ENCODE measurements around the gene MMD2.

Gene MMD2

DNA sequence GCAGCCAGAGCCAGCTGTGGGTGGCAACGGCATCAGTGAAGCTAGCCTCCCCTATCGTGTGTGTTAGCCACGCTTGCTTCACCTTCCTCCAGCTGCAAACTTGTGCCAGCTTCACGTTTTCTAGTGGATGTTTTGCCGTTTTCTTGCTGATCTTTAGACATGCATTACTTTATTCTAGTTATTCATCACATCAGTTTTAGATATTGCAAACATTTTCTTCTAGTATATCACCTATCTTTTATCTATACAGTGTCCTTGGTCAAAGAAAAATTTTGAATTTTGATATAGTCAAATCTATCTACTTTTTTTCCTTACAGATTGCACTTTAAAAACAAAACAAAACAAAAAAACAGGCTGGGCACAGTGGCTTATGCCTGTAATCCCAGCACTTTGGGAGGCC, 90.5 kb downstream of the MMD2 start:
- no peaks in the 10 kb centered on the region for H3K36me3 ChIP-seq (ENCODE audit: control insufficient read depth, insufficient read depth, low read length)
- no peaks in the 10 kb centered on the region for H3K9me3 ChIP-seq (ENCODE audit: control insufficient read depth, low read length)
- peaks cover 30% of the 10 kb centered on the region for H3K4me1 ChIP-seq (ENCODE audit: control insufficient read depth, insufficient read depth, low read length, poor library complexity, severe bottlenecking)
- no peak overlapping the region for H3K4me3 ChIP-seq (ENCODE audit: extremely low read depth, insufficient read depth, low read length, poor library complexity, severe bottlenecking)
- no peak overlapping the region for H3K27ac ChIP-seq (ENCODE audit: low read depth, low read length, severe bottlenecking)
- 86 to 100% methylated on average over 4 of the region's 5 CpGs for WGBS, 2 experiments (ENCODE audit: insufficient coverage in 2 of 2)

DNA sequence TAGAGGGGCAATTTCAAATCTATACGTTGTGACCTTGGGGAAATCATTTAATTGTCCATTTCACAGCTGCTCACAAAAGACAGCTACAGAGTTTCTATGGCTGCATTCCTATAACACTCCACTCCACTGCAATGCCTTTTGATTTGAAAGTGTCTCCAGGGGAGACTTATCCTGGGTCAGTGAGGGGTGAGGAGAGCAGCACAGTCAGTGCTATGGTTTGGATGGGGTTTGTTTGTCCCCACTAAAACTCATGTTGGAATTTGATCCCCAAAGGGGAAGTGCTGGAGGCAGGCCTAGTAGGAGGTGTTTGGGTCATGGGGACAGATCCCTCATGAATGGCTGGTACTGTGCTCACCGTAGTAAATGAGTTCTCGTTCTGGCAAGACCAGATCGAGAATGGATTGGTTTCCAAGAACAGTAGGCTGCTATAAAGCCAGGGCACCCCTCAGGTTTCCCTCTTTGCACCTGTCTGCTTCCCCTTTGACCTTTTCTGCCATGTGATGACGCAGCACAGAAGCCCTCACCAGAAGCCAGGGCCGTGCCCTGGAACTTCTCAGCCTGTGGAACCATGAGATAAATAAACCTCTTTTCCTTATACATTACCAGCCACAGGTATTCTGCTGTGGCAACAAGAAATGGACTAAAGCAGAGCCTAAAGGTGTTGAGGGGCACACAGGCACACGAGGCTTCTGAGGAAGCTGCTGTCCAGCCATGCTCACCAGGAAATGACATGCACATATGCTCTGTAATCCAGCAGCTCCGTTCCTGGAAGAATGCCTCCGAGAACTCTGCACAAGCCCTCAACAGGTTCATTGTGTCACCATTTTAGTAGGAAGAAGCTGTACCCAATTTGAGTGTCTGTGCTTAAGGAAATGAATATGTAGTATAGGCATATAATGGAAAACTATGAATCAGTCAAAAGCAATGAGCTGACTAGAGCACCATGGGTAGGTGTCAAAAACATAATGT, 92.2 kb downstream of the MMD2 start:
- H3K4me3 ChIP-seq (ENCODE audit: extremely low read depth, insufficient read depth, low read length, poor library complexity, severe bottlenecking) = no peak overlapping the region
- no peak overlapping the region for H3K27ac ChIP-seq (ENCODE audit: low read depth, low read length, severe bottlenecking)
- no peaks in the 10 kb centered on the region for H3K36me3 ChIP-seq (ENCODE audit: control insufficient read depth, insufficient read depth, low read length)
- WGBS, 2 experiments (ENCODE audit: insufficient coverage in 2 of 2) = 88 to 96% methylated on average over 7 to 9 of the region's 9 CpGs
- H3K9me3 ChIP-seq (ENCODE audit: control insufficient read depth, low read length) = no peaks in the 10 kb centered on the region
- H3K4me1 ChIP-seq (ENCODE audit: control insufficient read depth, insufficient read depth, low read length, poor library complexity, severe bottlenecking) = peaks cover 13% of the 10 kb centered on the region

DNA sequence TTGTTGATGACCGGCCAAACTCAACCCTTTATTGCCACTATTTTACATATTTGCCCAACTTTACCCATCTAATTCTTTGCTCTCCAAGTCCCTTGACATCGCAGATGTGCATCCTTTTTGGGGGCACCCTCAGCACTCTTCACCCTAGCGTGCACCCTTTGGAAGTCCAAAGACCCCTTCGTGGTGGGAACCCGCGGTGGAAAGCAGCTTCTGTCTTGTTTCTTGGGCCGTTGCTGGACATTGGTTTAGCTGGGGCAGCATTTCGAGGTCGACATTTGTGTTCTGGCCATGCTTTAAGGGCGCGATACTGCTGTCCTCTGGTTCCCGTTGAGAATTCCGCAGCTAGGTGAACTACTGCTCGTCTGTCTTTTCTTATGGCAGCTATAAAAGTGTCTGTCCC, 96.8 kb downstream of the MMD2 start:
- no peaks in the 10 kb centered on the region for H3K36me3 ChIP-seq (ENCODE audit: control insufficient read depth, insufficient read depth, low read length)
- H3K4me3 ChIP-seq (ENCODE audit: extremely low read depth, insufficient read depth, low read length, poor library complexity, severe bottlenecking) = peak overlapping the region; percentile 32
- no peaks in the 10 kb centered on the region for H3K4me1 ChIP-seq (ENCODE audit: control insufficient read depth, insufficient read depth, low read length, poor library complexity, severe bottlenecking)
- peaks cover 10% of the 10 kb centered on the region for H3K9me3 ChIP-seq (ENCODE audit: control insufficient read depth, low read length)
- H3K27ac ChIP-seq (ENCODE audit: low read depth, low read length, severe bottlenecking) = no peak overlapping the region
- WGBS, 2 experiments (ENCODE audit: insufficient coverage in 2 of 2) = 96 to 97% methylated on average over 14 of the region's 14 CpGs

DNA sequence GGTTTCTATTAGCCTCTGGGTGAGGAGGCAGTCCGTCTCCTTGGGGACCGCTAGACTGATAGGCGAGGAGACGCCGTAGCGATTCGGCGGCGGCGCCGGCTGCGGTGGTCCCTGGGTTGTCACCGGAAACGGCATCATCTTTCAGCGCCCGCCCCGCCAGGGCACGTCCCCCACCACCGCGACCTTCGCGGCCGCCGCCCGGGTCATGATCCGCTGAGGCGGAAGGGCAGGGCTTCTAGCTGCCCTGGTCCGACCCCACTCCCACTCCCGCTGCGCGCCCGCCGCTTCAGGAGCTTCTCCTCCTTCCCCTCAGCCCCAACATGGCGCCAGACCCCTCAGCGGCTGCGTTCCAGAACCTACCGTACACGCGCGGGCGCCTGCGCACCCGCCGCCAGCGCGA, 97.3 kb downstream of the MMD2 start, which contains the start of gene PAPOLB:
TSS of gene PAPOLB (minus strand) at position 358 of the 400 bp plus-strand sequence. CDS start at position 138, 220 bp downstream.
- Histone ChIP-seq H3K9me3 (ENCODE audit: control insufficient read depth, low read length) (peaks cover 10% of the 10 kb centered on the region), H3K4me3 (ENCODE audit: extremely low read depth, insufficient read depth, low read length, poor library complexity, severe bottlenecking) (peak within 1 kb of the TSS; percentile 32), H3K36me3 (ENCODE audit: control insufficient read depth, insufficient read depth, low read length) (no peaks in the 10 kb centered on the region), H3K4me1 (ENCODE audit: control insufficient read depth, insufficient read depth, low read length, poor library complexity, severe bottlenecking) (no peaks in the 10 kb centered on the region), H3K27ac (ENCODE audit: low read depth, low read length, severe bottlenecking) (no peak within 1 kb of the TSS)
- 37 to 38% methylated on average over 41 to 46 of the region's 46 CpGs for WGBS, 2 experiments (ENCODE audit: insufficient coverage in 2 of 2)

DNA sequence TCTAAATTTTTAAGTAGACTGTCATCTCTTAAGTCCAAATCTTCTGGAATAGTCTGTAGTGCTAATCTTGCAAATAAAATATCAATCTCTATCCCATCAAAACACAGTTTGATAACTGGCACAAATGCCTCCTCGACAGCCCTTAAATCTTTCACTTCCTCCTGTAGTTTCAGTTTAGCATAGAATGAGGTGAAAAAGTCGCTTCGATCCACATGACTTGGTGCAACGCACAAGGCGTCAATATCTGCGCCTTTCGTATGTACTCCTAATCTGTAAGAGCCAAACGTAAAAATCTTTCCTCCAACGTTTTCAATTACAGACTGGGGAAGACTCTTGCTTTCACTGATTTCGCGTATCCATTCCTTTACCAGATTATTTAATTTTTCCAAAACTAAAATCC, 97.8 kb downstream of the MMD2 start:
- WGBS, 2 experiments (ENCODE audit: insufficient coverage in 2 of 2) = 89 to 90% methylated on average over 10 to 11 of the region's 11 CpGs
- Histone ChIP-seq H3K36me3 (ENCODE audit: control insufficient read depth, insufficient read depth, low read length) (no peaks in the 10 kb centered on the region), H3K4me1 (ENCODE audit: control insufficient read depth, insufficient read depth, low read length, poor library complexity, severe bottlenecking) (no peaks in the 10 kb centered on the region), H3K4me3 (ENCODE audit: extremely low read depth, insufficient read depth, low read length, poor library complexity, severe bottlenecking) (peak overlapping the region; percentile 32), H3K27ac (ENCODE audit: low read depth, low read length, severe bottlenecking) (no peak overlapping the region), H3K9me3 (ENCODE audit: control insufficient read depth, low read length) (peaks cover 10% of the 10 kb centered on the region)

DNA sequence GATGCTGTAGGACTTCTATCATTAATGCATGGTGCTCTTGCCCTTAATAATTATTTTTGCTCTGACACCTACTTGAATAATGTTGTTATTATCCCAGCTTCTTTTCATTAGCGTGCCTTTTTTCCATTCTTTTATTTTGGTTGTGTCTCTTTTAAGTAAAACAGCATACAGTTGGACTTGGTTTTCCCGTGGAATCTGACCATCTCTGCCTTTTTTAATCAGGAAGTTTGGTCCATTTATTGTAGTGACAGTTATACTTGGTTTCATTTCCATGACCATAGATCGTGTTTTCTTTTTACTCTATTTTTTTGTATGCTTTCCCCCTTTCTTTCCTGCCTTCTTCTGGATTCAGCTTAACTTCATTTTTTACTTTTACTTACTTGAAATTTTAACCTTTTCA, 101.8 kb downstream of the MMD2 start:
- H3K27ac ChIP-seq (ENCODE audit: low read depth, low read length, severe bottlenecking) = no peak overlapping the region
- no peaks in the 10 kb centered on the region for H3K4me1 ChIP-seq (ENCODE audit: control insufficient read depth, insufficient read depth, low read length, poor library complexity, severe bottlenecking)
- WGBS, 2 experiments (ENCODE audit: insufficient coverage in 2 of 2) = 86 to 100% methylated on average over 1 of the region's 3 CpGs
- no peak overlapping the region for H3K4me3 ChIP-seq (ENCODE audit: extremely low read depth, insufficient read depth, low read length, poor library complexity, severe bottlenecking)
- no peaks in the 10 kb centered on the region for H3K36me3 ChIP-seq (ENCODE audit: control insufficient read depth, insufficient read depth, low read length)
- peaks cover 10% of the 10 kb centered on the region for H3K9me3 ChIP-seq (ENCODE audit: control insufficient read depth, low read length)

DNA sequence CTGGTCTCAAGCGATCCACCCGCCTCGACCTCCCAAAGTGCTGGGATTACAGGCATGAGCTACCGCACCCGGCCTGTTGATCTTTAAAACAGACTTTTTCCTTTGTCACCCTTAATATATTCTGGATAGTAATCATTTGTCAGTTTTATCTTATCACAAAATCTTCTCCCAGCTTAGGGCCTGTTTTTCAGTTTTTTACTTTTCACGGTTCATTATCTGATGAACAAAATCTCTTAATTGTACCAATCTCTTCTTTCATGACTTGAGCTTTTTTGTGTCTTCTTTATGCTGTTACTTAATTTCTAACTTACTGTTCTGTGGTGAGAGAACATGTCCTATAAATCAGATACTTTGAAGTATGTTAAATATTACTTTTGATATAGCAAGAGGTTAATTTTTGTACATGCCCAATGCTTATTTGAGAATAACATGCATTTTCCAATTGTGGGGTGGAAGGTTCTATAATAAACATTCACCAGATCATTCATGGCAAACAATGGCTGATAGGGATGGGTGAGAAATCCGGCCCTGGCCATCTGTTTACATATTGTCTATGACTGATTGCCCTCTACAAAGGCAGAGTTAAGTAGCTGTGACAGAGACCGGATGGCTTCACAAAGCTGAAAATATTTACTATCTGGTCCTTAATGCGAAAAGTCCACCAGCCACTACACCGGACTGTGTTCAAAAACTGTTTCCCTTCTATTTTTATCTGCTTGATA, 102.5 kb downstream of the MMD2 start:
- H3K36me3 ChIP-seq (ENCODE audit: control insufficient read depth, insufficient read depth, low read length) = no peaks in the 10 kb centered on the region
- no peaks in the 10 kb centered on the region for H3K4me1 ChIP-seq (ENCODE audit: control insufficient read depth, insufficient read depth, low read length, poor library complexity, severe bottlenecking)
- H3K4me3 ChIP-seq (ENCODE audit: extremely low read depth, insufficient read depth, low read length, poor library complexity, severe bottlenecking) = no peak overlapping the region
- 85 to 88% methylated on average over 2 to 5 of the region's 10 CpGs for WGBS, 2 experiments (ENCODE audit: insufficient coverage in 2 of 2)
- H3K27ac ChIP-seq (ENCODE audit: low read depth, low read length, severe bottlenecking) = peak overlapping the region; percentile 57
- peaks cover 11% of the 10 kb centered on the region for H3K9me3 ChIP-seq (ENCODE audit: control insufficient read depth, low read length)

Measured in mesodermal cell (in vitro differentiated cells).